ENCODE results near the gene NT5M.

Gene NT5M

GRCh38 chr17:17303847-17304490 is 796 bp downstream of the NT5M start:
- DNase-seq, result no peak

- DNase-seq, result no peak
Observed at GRCh38 chr17:17304521-17304985, 1.4 kb downstream of the NT5M start.

GRCh38 chr17:17305281-17305801 is 2.2 kb downstream of the NT5M start:
- no peak for DNase-seq

- no peak for DNase-seq
Observed at GRCh38 chr17:17309356-17309755, 6.2 kb downstream of the NT5M start.

- no peak for DNase-seq
Observed at GRCh38 chr17:17313350-17313991, 10.3 kb downstream of the NT5M start.

- no peak for DNase-seq
Observed at GRCh38 chr17:17314501-17315071, 11.4 kb downstream of the NT5M start.

- no peak for DNase-seq
Observed at GRCh38 chr17:17315142-17315821, 12.1 kb downstream of the NT5M start.

GRCh38 chr17:17320188-17320910 is 17.2 kb downstream of the NT5M start:
- DNase-seq, result no peak

- no peak for DNase-seq
Observed at GRCh38 chr17:17320911-17321220, 17.7 kb downstream of the NT5M start.

- DNase-seq, result no peak
Observed at GRCh38 chr17:17321356-17322025, 18.3 kb downstream of the NT5M start.

- DNase-seq, result no peak
Observed at GRCh38 chr17:17322516-17323510, 19.6 kb downstream of the NT5M start.

GRCh38 chr17:17324616-17325015 is 21.4 kb downstream of the NT5M start:
- no peak for DNase-seq

GRCh38 chr17:17325228-17325627 is 22.1 kb downstream of the NT5M start:
- DNase-seq, result no peak

GRCh38 chr17:17325816-17326215 is 22.6 kb downstream of the NT5M start:
- no peak for DNase-seq

- no peak for DNase-seq
Observed at GRCh38 chr17:17326275-17326875, 23.2 kb downstream of the NT5M start.

GRCh38 chr17:17328251-17328650 is 25.1 kb downstream of the NT5M start:
- no peak for DNase-seq

GRCh38 chr17:17341452-17341851 is 38.3 kb downstream of the NT5M start:
- DNase-seq, result no peak

GRCh38 chr17:17342242-17342945 is 39.2 kb downstream of the NT5M start:
- DNase-seq, result no peak

GRCh38 chr17:17343160-17343735 is 40.1 kb downstream of the NT5M start:
- no peak for DNase-seq

Measured in NCI-H446 treated with DMSO at 0.1 percent for 48 hours (cell line).